Measurements from ENCODE around the gene HGFAC. TPM values are rescaled to one million over a fixed set of nuclear protein-coding genes. Genes with fewer than 3 reads are reported as not detected.

The HGFAC gene
- total and polyA plus RNA-seq, 9 donors: 0.51 to 2.5 (median 1.5) TPM

DNA sequence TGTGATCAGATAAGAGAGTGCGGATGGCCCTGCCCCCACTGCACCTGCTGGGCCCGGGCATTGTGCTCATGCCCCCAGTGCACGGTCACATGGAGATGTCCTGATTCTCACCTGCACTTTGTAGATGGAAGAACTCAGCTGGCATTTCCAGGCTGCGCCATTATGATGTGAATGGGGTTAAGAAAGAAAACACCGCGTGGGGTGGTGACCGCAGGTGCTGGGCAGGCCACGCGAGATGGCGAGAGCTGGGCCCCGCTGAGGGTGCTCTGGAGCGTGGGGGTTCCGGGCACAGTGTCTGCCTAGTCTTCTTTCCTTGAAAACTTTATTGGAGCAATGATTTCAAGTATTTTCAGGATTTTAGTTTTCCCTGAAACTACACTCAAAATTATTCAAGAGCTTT lies 17.8 kb upstream of the HGFAC start:
- Histone ChIP-seq H3K27me3 (ENCODE audit: control insufficient read depth, insufficient read depth, low read length) (no peaks in the 10 kb centered on the region), H3K27ac (ENCODE audit: low read length) (no peak overlapping the region), H3K4me3 (ENCODE audit: low read length) (no peak overlapping the region), H3K9me3 (replicated peaks; ENCODE audit: control insufficient read depth, low read depth, low read length) (no peaks in the 10 kb centered on the region), H3K4me1 (ENCODE audit: control insufficient read depth, insufficient read depth, low read length) (peaks cover 11% of the 10 kb centered on the region), H3K36me3 (ENCODE audit: control insufficient read depth, insufficient read depth, low read length) (peaks cover 68% of the 10 kb centered on the region)
- WGBS (ENCODE audit: insufficient coverage): 96% methylated on average over 12 of the region's 13 CpGs
- DNase-seq: no peak

DNA sequence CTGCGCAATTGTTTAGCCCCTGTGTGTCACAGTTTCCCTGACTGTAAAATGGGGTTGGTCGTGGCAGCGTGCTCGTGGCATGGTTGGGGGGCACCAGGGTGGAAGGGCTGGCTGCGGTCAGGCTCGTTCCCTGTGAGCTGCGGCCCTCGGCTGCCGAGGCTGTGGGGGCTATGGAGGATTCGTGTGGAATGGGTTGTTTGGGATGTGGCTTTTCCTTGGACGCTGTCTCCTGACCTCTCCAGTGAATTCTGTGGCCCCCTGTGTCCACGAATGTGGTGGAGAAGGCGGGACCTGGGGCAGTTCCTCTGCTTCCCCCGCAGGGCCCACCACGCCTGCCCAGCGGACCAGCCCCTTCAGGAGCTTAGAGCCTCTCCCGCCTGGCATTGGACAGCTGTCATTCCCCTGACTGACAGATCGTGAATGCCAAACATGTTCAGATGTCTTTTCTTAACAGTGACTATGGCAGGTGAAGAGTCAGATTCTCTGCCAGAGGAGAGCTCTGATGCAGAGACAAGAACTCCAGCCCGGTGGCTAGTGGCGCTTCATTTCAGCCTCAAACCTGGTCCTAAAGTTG lies 17.2 kb upstream of the HGFAC start:
- Histone ChIP-seq H3K9me3 (replicated peaks; ENCODE audit: control insufficient read depth, low read depth, low read length) (no peaks in the 10 kb centered on the region), H3K4me3 (ENCODE audit: low read length) (no peak overlapping the region), H3K27me3 (ENCODE audit: control insufficient read depth, insufficient read depth, low read length) (no peaks in the 10 kb centered on the region), H3K4me1 (ENCODE audit: control insufficient read depth, insufficient read depth, low read length) (peaks cover 13% of the 10 kb centered on the region), H3K36me3 (ENCODE audit: control insufficient read depth, insufficient read depth, low read length) (peaks cover 71% of the 10 kb centered on the region), H3K27ac (ENCODE audit: low read length) (no peak overlapping the region)
- no peak for DNase-seq
- 90% methylated on average over 20 of the region's 20 CpGs for WGBS (ENCODE audit: insufficient coverage)

DNA sequence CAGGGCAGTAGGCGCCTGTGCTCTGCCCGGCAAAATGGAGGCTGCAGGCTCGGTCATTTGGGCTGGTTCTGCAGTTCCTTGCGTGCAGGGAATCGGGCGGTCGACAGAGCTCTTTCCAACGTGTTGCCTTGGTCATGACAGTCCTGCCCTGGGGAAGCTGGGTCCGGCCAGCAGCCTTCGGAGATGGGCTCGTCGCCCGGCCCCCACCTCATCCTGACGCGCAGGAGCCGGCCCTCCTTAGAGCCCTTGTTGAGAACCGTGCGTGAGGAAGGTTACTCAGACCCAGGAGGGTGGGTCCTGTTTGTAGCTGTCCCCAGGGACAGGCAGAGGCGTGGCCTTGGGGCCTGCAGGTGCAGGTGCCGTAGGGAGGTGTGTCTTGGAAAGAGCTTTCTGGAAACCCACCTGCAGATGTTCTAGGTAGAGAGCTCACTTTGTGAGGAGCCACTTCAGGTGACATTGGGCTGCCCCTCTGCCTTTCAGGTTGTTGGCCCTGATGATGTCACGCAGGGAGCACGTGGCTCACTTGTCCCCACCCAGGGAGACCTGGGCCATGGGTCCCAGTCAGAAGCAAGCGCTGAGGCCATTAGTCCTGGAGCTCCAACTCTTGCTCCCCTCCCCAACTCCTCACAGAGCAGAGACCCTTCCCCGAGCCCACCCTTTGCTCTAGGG lies 15.2 kb upstream of the HGFAC start:
- no peak for DNase-seq
- H3K4me3 ChIP-seq (ENCODE audit: low read length): no peak overlapping the region
- H3K27ac ChIP-seq (ENCODE audit: low read length): no peak overlapping the region
- peaks cover 13% of the 10 kb centered on the region for H3K4me1 ChIP-seq (ENCODE audit: control insufficient read depth, insufficient read depth, low read length)
- H3K27me3 ChIP-seq (ENCODE audit: control insufficient read depth, insufficient read depth, low read length): no peaks in the 10 kb centered on the region
- WGBS (ENCODE audit: insufficient coverage): 90% methylated on average over 17 of the region's 24 CpGs
- no peaks in the 10 kb centered on the region for H3K9me3 ChIP-seq (replicated peaks; ENCODE audit: control insufficient read depth, low read depth, low read length)
- H3K36me3 ChIP-seq (ENCODE audit: control insufficient read depth, insufficient read depth, low read length): peaks cover 76% of the 10 kb centered on the region

DNA sequence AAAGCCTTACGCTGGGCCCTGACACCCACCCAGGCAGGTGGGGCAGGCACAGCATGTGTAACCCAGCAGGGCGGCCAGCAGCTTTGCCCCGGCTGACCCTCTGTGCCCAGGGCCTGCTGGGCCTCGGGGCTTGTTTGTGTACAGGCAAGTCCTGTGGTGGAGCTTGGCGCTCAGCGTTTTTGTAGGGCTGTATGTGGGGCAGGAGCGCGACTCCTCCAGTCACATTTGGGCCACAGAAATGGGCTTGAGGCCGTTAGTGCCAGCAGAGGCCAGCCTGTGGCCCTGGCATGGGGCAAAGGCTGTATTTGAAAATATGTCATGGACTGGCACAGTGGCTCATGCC lies 14.7 kb upstream of the HGFAC start:
- DNase-seq: no peak
- WGBS (ENCODE audit: insufficient coverage): 92% methylated on average over 9 of the region's 9 CpGs
- Histone ChIP-seq H3K36me3 (ENCODE audit: control insufficient read depth, insufficient read depth, low read length) (peaks cover 79% of the 10 kb centered on the region), H3K27me3 (ENCODE audit: control insufficient read depth, insufficient read depth, low read length) (no peaks in the 10 kb centered on the region), H3K9me3 (replicated peaks; ENCODE audit: control insufficient read depth, low read depth, low read length) (no peaks in the 10 kb centered on the region), H3K4me1 (ENCODE audit: control insufficient read depth, insufficient read depth, low read length) (peaks cover 13% of the 10 kb centered on the region), H3K27ac (ENCODE audit: low read length) (no peak overlapping the region), H3K4me3 (ENCODE audit: low read length) (no peak overlapping the region)

DNA sequence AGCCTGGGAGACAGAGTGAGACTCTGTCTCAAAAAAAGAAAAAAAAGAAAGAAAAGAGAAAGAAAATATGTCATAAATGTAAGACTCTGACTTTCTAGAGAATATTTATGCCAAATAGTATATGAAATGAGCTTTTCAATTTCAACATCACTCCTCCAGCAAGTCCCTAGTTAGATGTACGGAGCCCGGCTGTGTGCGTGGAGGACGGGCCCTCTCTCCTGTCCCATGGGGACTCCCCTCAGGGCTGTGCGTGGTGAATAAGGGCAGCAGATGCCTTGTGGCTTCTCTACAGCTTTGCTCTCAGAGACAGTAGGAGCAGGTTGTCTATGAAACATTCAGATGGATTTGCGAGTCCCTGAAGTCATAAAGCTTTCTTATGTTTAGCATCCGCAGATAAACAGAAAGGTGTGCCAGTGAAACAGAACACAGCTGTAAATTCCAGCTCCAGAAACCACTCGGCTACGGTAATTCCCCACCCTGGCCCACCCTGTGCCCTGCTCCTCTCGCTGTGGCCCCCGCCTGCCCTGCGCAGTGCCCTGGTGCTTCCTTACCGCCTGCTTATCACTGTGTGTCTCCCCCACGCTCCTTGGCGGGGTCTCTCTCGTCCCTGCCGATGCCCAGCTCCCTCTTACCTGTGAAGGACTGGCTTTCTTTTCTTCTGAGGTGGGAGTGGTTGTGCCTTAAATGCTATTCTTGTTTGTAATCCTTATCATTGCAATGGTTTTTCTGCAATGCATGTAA lies 13.9 kb upstream of the HGFAC start:
- Histone ChIP-seq H3K27ac (ENCODE audit: low read length) (no peak overlapping the region), H3K4me1 (ENCODE audit: control insufficient read depth, insufficient read depth, low read length) (peaks cover 13% of the 10 kb centered on the region), H3K9me3 (replicated peaks; ENCODE audit: control insufficient read depth, low read depth, low read length) (no peaks in the 10 kb centered on the region), H3K4me3 (ENCODE audit: low read length) (no peak overlapping the region), H3K36me3 (ENCODE audit: control insufficient read depth, insufficient read depth, low read length) (peaks cover 72% of the 10 kb centered on the region), H3K27me3 (ENCODE audit: control insufficient read depth, insufficient read depth, low read length) (no peaks in the 10 kb centered on the region)
- no peak for DNase-seq
- 85% methylated on average over 10 of the region's 17 CpGs for WGBS (ENCODE audit: insufficient coverage)

DNA sequence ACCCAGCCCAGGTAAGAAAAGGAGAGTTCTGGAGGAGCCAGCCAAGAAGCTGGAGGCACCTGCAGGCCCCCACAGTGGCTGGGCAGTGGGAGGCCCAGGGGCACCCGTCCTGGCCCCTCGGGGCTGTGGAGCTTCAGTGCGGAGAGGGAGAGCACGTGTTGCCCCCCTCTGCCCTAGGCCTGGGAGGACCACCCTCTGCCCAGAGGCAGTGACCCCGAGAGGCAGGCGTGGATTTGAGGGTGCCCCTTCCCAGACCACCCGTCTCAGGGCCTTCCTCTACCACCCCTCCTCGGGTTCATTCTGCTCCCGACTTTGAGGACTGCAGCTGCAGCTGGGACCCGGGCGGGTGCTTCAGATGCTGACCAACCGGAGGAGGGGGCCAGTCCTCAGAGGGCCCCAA lies 12.1 kb upstream of the HGFAC start:
- no peak for DNase-seq
- H3K9me3 ChIP-seq (replicated peaks; ENCODE audit: control insufficient read depth, low read depth, low read length): no peaks in the 10 kb centered on the region
- H3K27ac ChIP-seq (ENCODE audit: low read length): no peak overlapping the region
- 84% methylated on average over 12 of the region's 12 CpGs for WGBS (ENCODE audit: insufficient coverage)
- H3K4me1 ChIP-seq (ENCODE audit: control insufficient read depth, insufficient read depth, low read length): peaks cover 8% of the 10 kb centered on the region
- H3K27me3 ChIP-seq (ENCODE audit: control insufficient read depth, insufficient read depth, low read length): no peaks in the 10 kb centered on the region
- peaks cover 61% of the 10 kb centered on the region for H3K36me3 ChIP-seq (ENCODE audit: control insufficient read depth, insufficient read depth, low read length)
- H3K4me3 ChIP-seq (ENCODE audit: low read length): no peak overlapping the region

DNA sequence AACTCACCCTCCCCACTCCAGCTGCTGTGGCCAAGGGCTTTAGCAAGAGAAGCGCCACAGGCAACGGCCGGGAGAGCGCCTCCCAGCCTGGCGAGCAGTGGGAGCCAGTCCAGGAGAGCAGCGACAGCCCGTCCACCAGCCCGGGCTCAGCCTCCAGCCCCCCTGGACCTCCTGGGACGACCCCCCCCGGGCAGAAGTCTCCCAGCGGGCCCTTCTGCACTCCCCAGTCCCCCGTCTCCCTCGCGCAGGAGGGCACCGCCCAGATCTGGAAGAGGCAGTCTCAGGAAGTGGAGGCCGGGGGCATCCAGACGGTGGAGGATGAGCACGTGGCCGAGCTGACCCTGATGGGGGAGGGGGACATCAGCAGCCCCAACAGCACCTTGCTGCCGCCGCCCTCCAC lies 11.2 kb upstream of the HGFAC start:
- Histone ChIP-seq H3K36me3 (ENCODE audit: control insufficient read depth, insufficient read depth, low read length) (peaks cover 59% of the 10 kb centered on the region), H3K27me3 (ENCODE audit: control insufficient read depth, insufficient read depth, low read length) (no peaks in the 10 kb centered on the region), H3K4me3 (ENCODE audit: low read length) (no peak overlapping the region), H3K27ac (ENCODE audit: low read length) (no peak overlapping the region), H3K4me1 (ENCODE audit: control insufficient read depth, insufficient read depth, low read length) (peaks cover 4% of the 10 kb centered on the region), H3K9me3 (replicated peaks; ENCODE audit: control insufficient read depth, low read depth, low read length) (no peaks in the 10 kb centered on the region)
- no peak for DNase-seq
- 79% methylated on average over 13 of the region's 21 CpGs for WGBS (ENCODE audit: insufficient coverage)

DNA sequence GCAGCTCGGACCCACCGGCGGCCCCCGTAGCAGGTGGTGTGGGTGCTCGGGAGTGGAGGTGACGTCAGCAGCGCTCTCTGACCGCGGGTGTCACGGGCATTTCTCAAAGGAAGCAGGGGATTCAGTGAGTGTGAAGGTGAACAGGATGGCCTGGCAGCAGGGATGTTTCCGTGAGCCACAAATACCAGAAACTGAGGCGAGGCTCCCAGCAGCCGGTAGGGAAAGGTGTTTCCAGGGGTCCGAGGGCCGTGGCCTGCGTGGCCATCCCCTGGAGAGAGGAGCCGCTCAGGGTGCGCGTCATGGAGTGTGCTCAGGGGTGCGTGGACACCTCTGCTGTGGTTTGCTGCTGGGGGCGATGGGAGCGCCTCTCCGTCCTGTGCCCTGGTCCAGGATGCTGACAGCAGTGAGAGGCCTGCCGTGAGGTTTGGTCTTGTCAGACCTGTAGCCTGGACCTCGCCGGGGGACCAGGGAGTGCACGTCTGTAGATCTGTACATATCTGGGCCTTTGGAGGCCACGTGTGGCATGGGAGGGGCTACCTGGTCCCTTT lies 10.2 kb upstream of the HGFAC start:
- WGBS (ENCODE audit: insufficient coverage): 90% methylated on average over 27 of the region's 28 CpGs
- no peaks in the 10 kb centered on the region for H3K27me3 ChIP-seq (ENCODE audit: control insufficient read depth, insufficient read depth, low read length)
- H3K4me3 ChIP-seq (ENCODE audit: low read length): no peak overlapping the region
- H3K4me1 ChIP-seq (ENCODE audit: control insufficient read depth, insufficient read depth, low read length): peaks cover 12% of the 10 kb centered on the region
- H3K27ac ChIP-seq (ENCODE audit: low read length): no peak overlapping the region
- no peaks in the 10 kb centered on the region for H3K9me3 ChIP-seq (replicated peaks; ENCODE audit: control insufficient read depth, low read depth, low read length)
- peaks cover 56% of the 10 kb centered on the region for H3K36me3 ChIP-seq (ENCODE audit: control insufficient read depth, insufficient read depth, low read length)
- DNase-seq: no peak

DNA sequence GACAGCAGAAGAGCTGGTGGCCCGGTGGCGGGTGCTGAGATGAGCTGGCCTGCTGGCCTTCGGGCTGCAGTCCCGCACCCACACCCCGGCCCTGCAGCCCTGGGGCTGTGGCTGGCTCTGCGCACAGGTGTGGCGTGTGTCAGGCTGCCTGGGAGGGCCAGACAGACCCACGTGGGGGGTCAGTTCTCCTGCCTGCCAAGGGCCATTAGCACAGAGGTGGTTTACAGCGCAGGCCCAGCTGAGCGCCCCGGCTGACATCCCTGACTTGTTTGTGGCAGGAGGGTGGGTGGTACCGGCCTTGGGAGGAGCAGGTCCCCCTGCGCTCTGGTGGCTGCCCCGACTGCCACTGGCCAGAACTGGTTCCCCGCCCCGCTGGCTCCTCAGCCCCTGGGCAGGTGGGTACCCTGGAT lies 9.4 kb upstream of the HGFAC start:
- H3K9me3 ChIP-seq (replicated peaks; ENCODE audit: control insufficient read depth, low read depth, low read length): no peaks in the 10 kb centered on the region
- H3K36me3 ChIP-seq (ENCODE audit: control insufficient read depth, insufficient read depth, low read length): peaks cover 48% of the 10 kb centered on the region
- no peaks in the 10 kb centered on the region for H3K27me3 ChIP-seq (ENCODE audit: control insufficient read depth, insufficient read depth, low read length)
- peaks cover 20% of the 10 kb centered on the region for H3K4me1 ChIP-seq (ENCODE audit: control insufficient read depth, insufficient read depth, low read length)
- H3K4me3 ChIP-seq (ENCODE audit: low read length): no peak overlapping the region
- no peak overlapping the region for H3K27ac ChIP-seq (ENCODE audit: low read length)
- 79% methylated on average over 16 of the region's 16 CpGs for WGBS (ENCODE audit: insufficient coverage)
- no peak for DNase-seq

DNA sequence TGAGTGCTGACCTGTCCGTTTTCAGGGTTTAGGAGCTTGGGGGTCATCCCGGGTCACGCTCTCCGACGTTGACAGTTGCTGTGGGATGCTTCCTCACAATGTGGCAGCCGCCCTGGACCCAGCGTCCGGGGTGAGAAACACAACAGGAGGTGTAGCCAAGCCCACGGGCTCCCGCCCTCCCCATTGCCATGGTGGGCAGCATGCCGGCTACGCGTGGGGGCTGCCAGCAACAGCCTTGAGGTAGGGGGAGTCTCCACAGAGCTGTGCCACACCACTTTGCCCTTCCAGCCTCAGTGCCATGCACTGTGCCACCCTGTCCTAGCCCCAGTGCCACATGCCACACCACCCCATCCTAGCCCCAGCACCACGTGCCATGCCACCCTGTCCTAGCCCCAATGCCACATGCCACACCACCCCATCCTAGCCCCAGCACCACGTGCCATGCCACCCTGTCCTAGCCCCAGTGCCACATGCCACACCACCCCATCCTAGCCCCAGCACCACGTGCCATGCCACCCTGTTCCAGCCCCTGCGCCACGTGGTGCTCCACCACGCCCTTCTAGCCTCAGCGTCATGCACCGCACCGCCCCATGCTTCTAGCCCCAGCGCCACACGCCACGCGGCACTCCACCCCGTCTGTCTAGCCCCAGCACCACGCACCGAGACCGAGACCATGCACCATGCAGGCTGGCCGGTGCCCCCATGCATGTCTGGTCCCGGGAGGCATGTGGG lies 8.5 kb upstream of the HGFAC start:
- Histone ChIP-seq H3K9me3 (replicated peaks; ENCODE audit: control insufficient read depth, low read depth, low read length) (no peaks in the 10 kb centered on the region), H3K4me1 (ENCODE audit: control insufficient read depth, insufficient read depth, low read length) (peaks cover 30% of the 10 kb centered on the region), H3K27me3 (ENCODE audit: control insufficient read depth, insufficient read depth, low read length) (no peaks in the 10 kb centered on the region), H3K4me3 (ENCODE audit: low read length) (no peak overlapping the region), H3K27ac (ENCODE audit: low read length) (no peak overlapping the region), H3K36me3 (ENCODE audit: control insufficient read depth, insufficient read depth, low read length) (peaks cover 40% of the 10 kb centered on the region)
- WGBS (ENCODE audit: insufficient coverage): 92% methylated on average over 23 of the region's 32 CpGs
- DNase-seq: no peak
